CD4-positive, alpha-beta T cell treated with Interleukin-21 for 1 hour (primary cell): ENCODE measurements around the gene CCDC106.

ENCODE experiments used
- DNase-seq: peaks from one replicate; pipeline ENCODE4 v3.0.0-alpha.2; 2020

Gene CCDC106

GRCh38 chr19:55700813-55701212 lies 52.8 kb downstream of the CCDC106 start:
- no peak for DNase-seq

DNA sequence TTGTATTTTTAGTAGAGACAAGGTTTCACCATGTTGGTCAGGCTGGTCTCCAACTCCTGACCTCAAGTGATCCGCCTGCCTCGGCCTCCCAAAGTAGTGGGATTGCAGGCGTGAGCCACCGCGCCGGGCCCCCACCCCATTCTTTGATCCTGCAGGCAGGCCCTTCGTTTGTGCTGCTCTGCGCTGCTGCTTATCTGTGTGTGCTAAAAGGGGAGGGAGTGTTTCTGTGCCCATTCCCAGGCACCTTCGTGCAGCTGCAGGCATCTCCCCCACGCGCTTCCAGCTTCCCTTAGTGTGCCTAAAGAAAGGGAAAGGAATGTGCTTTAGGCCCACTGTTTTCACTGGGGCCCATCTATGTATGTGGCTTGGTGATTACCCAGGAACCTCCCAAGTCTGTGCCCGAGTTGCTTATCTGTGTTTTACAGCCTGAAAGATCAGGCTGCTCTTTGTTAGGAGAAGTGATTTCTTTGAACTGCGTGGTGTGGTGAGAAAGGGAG lies 54.2 kb downstream of the CCDC106 start:
- no peak for DNase-seq
